ENCODE data around the gene KIF2C. TPM values are rescaled to one million over a fixed set of nuclear protein-coding genes. Genes with fewer than 3 reads are reported as not detected.

The KIF2C gene
- total and polyA plus RNA-seq, 4 experiments from 2014 or later: 0.16 to 1.5 (median 1.4) TPM; not detected in 1

DNA sequence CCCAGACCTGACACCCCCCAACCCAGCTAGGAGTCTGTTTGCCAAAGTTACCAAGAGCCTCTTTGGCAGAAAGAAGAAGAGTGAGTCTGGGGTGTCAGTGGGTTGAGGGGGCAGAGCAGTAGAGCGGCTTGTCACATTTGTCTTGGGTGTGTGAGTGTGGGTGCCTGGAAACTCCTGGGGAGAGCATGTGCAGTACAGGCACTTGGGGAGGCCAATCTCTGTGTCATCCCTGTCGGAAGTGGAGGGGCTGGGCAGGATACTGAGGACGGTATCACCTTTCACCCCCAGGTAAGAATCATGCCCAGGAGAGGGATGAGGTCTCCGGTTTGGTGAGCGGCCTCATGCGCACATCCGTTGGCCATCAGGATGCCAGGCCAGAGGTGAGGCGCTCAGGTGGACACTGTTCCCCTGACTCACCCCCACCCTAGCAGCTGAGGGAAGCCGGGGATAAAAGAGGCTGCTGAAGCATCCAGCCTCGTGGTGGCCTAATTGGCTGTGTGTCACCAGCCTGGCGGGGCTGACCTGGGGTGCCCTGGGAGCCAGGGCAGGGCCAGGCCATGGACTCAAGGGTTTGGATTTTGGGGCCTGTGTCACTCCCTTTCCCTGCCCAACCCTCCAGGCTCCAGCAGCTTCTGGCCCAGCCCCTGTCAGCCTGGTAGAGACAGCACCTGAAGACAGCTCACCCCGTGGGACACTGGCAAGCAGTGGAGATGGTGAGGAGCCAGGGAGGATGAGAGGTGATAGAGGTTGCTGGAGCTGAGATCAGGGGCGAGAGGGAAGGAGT lies 63.9 kb downstream of the KIF2C start:
- Histone ChIP-seq H3K4me3 (ENCODE audit: low read length in 2 of 2) (peak overlapping the region in 1 of 2 donors; percentile 83), H3K27ac (ENCODE audit: low read depth, low read length) (peak overlapping the region; percentile 96), H3K9me3 (ENCODE audit: control insufficient read depth in 1 of 2, low read length in 2 of 2) (no peaks in the 10 kb centered on the region), H3K27me3 (ENCODE audit: insufficient read depth, low read length) (no peaks in the 10 kb centered on the region), H3K4me1 (ENCODE audit: insufficient read depth, low read length) (peaks cover 67% of the 10 kb centered on the region), H3K36me3 (ENCODE audit: insufficient read depth, low read length) (peaks cover 35% of the 10 kb centered on the region)
- intact Hi-C loops (cut with micrococcal nuclease): loop anchor here (5.0 to 10.0 kb wide), 3 partner anchors 689 to 884 kb away; partner anchors contain the start of genes GPBP1L1, NASP, TESK2 and TMEM69
- DNase-seq: peak in 2 of 5 donors; percentile 12 to 42
- Mint-ChIP-seq H3K4me3 (peak overlapping the region; percentile 86 to 99 (median 95)), H3K4me1 (peaks cover 39 to 78% (median 51%) of the 10 kb centered on the region in 4 donors), H3K27ac (peak overlapping the region; percentile 82 to 100 (median 95)), H3K36me3 (peaks cover 40 to 62% of the 10 kb centered on the region in 2 donors), H3K9me3 (peaks cover 0 to 7% (median 0%) of the 10 kb centered on the region in 8 donors), H3K27me3 (no peaks in the 10 kb centered on the region)
- POLR2A ChIA-PET (ENCODE audit: partially characterized antibody): interaction anchor here (1.0 to 18.2 kb wide), 5 partner anchors 14 to 500 kb away, joined by 3 to 1564 read pairs (median 4); partner anchors contain the start of genes BEST4, BTBD19, DYNLT4 and RPS8
- CTCF ChIA-PET (ENCODE audit: partially characterized antibody): interaction anchor here (1.6 to 13.0 kb wide), 2 partner anchors 17 to 28 kb away, joined by 4 to 174 read pairs; partner anchors contain the start of gene RPS8

DNA sequence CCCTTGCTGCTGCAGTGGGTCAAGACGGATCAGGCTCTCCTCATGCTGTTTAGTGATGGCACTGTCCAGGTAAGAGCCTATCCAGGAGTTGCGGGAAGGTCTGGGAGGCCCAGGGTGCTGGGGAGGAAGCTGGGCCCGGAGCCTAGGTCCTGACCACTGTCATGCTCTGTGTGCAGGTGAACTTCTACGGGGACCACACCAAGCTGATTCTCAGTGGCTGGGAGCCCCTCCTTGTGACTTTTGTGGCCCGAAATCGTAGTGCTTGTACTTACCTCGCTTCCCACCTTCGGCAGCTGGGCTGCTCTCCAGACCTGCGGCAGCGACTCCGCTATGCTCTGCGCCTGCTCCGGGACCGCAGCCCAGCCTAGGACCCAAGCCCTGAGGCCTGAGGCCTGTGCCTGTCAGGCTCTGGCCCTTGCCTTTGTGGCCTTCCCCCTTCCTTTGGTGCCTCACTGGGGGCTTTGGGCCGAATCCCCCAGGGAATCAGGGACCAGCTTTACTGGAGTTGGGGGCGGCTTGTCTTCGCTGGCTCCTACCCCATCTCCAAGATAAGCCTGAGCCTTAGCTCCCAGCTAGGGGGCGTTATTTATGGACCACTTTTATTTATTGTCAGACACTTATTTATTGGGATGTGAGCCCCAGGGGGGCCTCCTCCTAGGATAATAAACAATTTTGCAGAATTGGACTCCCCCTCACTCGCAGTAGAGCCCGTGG lies 65.8 kb downstream of the KIF2C start:
- H3K4me3 Mint-ChIP-seq: peak overlapping the region; percentile 2 to 49 (median 22)
- no peaks in the 10 kb centered on the region for H3K27me3 ChIP-seq (ENCODE audit: insufficient read depth, low read length)
- H3K4me1 Mint-ChIP-seq: peaks cover 48 to 88% (median 63%) of the 10 kb centered on the region in 4 donors
- no peak overlapping the region for H3K4me3 ChIP-seq (ENCODE audit: low read length in 2 of 2)
- DNase-seq: peak in 3 of 5 donors; percentile 15 to 37 (median 29)
- intact Hi-C loops (cut with micrococcal nuclease): loop anchor here (5.0 to 10.0 kb wide), 2 partner anchors 73 to 779 kb away; partner anchors contain the start of genes NASP and RNU5D-1
- CTCF ChIA-PET (ENCODE audit: partially characterized antibody): interaction anchor here (0.8 to 13.0 kb wide), 2 partner anchors 15 to 18 kb away, joined by 3 to 174 read pairs; no protein-coding TSS in a partner anchor
- H3K4me1 ChIP-seq (ENCODE audit: insufficient read depth, low read length): peaks cover 77% of the 10 kb centered on the region
- H3K27ac Mint-ChIP-seq: peak overlapping the region; percentile 82 to 95 (median 91)
- POLR2A ChIA-PET (ENCODE audit: partially characterized antibody): interaction anchor here (1.0 to 18.2 kb wide), 6 partner anchors 9 to 84 kb away, joined by 3 to 1564 read pairs (median 4); partner anchors contain the start of genes BTBD19, DYNLT4, RNU5D-1 and RPS8
- no peak overlapping the region for H3K27ac ChIP-seq (ENCODE audit: low read depth, low read length)
- no peaks in the 10 kb centered on the region for H3K9me3 ChIP-seq (ENCODE audit: control insufficient read depth in 1 of 2, low read length in 2 of 2)
- H3K36me3 ChIP-seq (ENCODE audit: insufficient read depth, low read length): peaks cover 35% of the 10 kb centered on the region
- peaks cover 0 to 14% (median 0%) of the 10 kb centered on the region in 8 donors for H3K9me3 Mint-ChIP-seq
- H3K36me3 Mint-ChIP-seq: peaks cover 40 to 65% of the 10 kb centered on the region in 2 donors
- H3K27me3 Mint-ChIP-seq: no peaks in the 10 kb centered on the region

DNA sequence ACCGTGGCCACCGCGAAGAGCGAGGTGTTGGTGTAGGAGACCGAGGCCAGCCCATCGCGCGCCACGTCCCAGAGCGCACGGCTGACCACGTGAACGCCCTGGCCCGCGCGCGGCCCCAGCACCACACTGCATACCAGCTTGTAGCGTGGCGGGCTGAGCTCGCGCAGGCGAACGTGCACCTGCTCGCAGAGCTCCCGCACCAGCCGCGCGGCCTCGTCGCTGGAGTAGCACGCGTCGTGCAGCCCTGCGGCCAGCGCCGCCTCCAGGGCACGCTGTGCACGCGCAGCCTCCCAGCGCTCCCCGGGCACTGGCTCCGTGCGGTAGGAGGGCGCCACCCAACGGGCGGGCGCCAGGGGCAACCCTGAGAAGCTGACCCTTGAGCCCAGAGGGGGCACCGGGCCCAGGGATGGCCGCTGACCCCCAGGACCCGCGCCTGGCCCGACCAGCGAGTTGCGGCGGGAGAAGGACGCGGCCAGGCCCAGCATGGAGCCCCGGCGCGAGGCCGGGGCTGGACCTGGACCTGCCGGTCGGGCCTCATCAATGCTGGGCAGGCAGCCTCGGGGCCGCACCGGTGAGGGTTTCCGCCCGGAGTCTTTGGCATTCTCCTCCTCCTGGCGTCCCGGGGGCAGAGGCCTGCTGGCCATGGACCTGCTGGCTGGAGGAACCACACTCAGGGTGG lies 66.5 kb downstream of the KIF2C start:
- Mint-ChIP-seq H3K9me3 (peaks cover 0 to 14% (median 0%) of the 10 kb centered on the region in 8 donors), H3K36me3 (peaks cover 36 to 62% of the 10 kb centered on the region in 2 donors), H3K27me3 (no peaks in the 10 kb centered on the region), H3K4me3 (peak overlapping the region in 2 of 8 donors; percentile 80 to 87), H3K4me1 (peaks cover 53 to 90% (median 69%) of the 10 kb centered on the region in 4 donors), H3K27ac (peak overlapping the region; percentile 98 to 100 (median 99))
- no peak overlapping the region for H3K4me3 ChIP-seq (ENCODE audit: low read length in 2 of 2)
- ChIA-PET POLR2A (ENCODE audit: partially characterized antibody) (interaction anchor here (1.0 to 18.2 kb wide), 9 partner anchors 10 to 85 kb away, joined by 3 to 1564 read pairs (median 52); partner anchors contain the start of genes BEST4, BTBD19, DYNLT4 and RNU5D-1), CTCF (ENCODE audit: partially characterized antibody) (interaction anchor here (0.5 to 13.0 kb wide), 2 partner anchors 14 to 794 kb away, joined by 3 to 174 read pairs; no protein-coding TSS in a partner anchor)
- no peaks in the 10 kb centered on the region for H3K27me3 ChIP-seq (ENCODE audit: insufficient read depth, low read length)
- H3K27ac ChIP-seq (ENCODE audit: low read depth, low read length): peak overlapping the region; percentile 98
- DNase-seq: peak in 3 of 5 donors; percentile 41 to 53 (median 47)
- no peaks in the 10 kb centered on the region for H3K9me3 ChIP-seq (ENCODE audit: control insufficient read depth in 1 of 2, low read length in 2 of 2)
- H3K4me1 ChIP-seq (ENCODE audit: insufficient read depth, low read length): peaks cover 84% of the 10 kb centered on the region
- peaks cover 35% of the 10 kb centered on the region for H3K36me3 ChIP-seq (ENCODE audit: insufficient read depth, low read length)
- intact Hi-C loops (cut with micrococcal nuclease): loop anchor here (5.0 to 10.0 kb wide), 2 partner anchors 74 to 779 kb away; partner anchors contain the start of genes NASP and RNU5D-1

DNA sequence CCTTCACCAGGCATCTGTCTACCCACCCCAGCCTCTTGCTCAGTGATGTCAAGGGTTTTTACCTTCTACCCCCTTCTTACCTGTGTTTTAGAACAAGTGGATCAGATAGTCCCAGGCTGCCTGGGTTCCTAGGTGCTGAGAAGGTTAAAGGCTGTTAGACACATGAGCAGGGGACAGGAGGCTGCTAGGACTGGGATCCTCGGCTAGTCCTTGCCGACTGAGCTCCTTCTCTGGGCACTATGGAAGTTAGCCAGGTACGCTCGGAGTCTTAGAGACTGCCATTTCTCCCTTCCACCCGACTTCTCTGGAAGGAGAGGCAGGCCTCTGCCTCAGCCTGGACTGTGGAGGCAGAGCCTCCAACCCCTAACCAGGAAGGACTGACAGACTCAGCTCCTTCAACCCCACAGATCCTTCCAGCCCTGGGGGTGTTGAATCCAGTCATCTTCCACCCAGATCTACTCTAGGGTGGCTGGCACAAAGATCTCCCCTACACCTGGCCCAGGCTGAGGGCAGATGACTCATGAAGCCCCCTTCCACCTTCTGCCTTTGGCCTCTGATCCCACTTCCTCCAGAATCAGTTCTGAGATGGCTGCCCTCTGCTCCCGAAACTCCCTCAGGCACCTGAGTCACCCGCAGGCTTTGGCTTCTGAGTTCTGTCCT lies 67.2 kb downstream of the KIF2C start, which contains the start of gene DYNLT4:
Gene DYNLT4, minus strand, starts transcription at position 648 of the 660 bp plus-strand sequence. CDS start 683 bp downstream, outside the sequence.
- Mint-ChIP-seq H3K27ac (peak within 1 kb of the TSS; percentile 98 to 100 (median 99)), H3K36me3 (peaks cover 34 to 64% of the 10 kb centered on the region in 2 donors), H3K27me3 (no peaks in the 10 kb centered on the region), H3K4me1 (peaks cover 58 to 94% (median 74%) of the 10 kb centered on the region in 4 donors), H3K9me3 (peaks cover 0 to 12% (median 0%) of the 10 kb centered on the region in 8 donors), H3K4me3 (peak within 1 kb of the TSS; percentile 74 to 87 (median 80))
- intact Hi-C loops (cut with micrococcal nuclease): loop anchor here (5.0 to 10.0 kb wide), 2 partner anchors 75 to 778 kb away; partner anchors contain the start of genes NASP and RNU5D-1
- no peak for DNase-seq
- CTCF ChIA-PET (ENCODE audit: partially characterized antibody): interaction anchor here (0.5 to 13.0 kb wide), 2 partner anchors 13 to 793 kb away, joined by 3 to 174 read pairs; no protein-coding TSS in a partner anchor
- H3K27ac ChIP-seq (ENCODE audit: low read depth, low read length): peak within 1 kb of the TSS; percentile 98
- peaks cover 91% of the 10 kb centered on the region for H3K4me1 ChIP-seq (ENCODE audit: insufficient read depth, low read length)
- no peaks in the 10 kb centered on the region for H3K9me3 ChIP-seq (ENCODE audit: control insufficient read depth in 1 of 2, low read length in 2 of 2)
- H3K4me3 ChIP-seq (ENCODE audit: low read length in 2 of 2): peak within 1 kb of the TSS; percentile 41 to 57
- H3K36me3 ChIP-seq (ENCODE audit: insufficient read depth, low read length): peaks cover 35% of the 10 kb centered on the region
- POLR2A ChIA-PET (ENCODE audit: partially characterized antibody): interaction anchor here (0.6 to 22.2 kb wide), 11 partner anchors 2 to 778 kb away, joined by 3 to 1564 read pairs (median 52); partner anchors contain the start of genes BEST4, BTBD19, CCDC163 and DYNLT4
- no peaks in the 10 kb centered on the region for H3K27me3 ChIP-seq (ENCODE audit: insufficient read depth, low read length)

GRCh38 chr1:44807364-44808062 lies 67.9 kb downstream of the KIF2C start:
- peaks cover 90% of the 10 kb centered on the region for H3K4me1 ChIP-seq (ENCODE audit: insufficient read depth, low read length)
- DNase-seq: peak; percentile 91 to 98 (median 91)
- Mint-ChIP-seq H3K36me3 (peaks cover 29 to 59% of the 10 kb centered on the region in 2 donors), H3K4me1 (peaks cover 57 to 94% (median 73%) of the 10 kb centered on the region in 4 donors), H3K27ac (peak overlapping the region; percentile 98 to 100 (median 99)), H3K4me3 (peak overlapping the region; percentile 74 to 87 (median 80)), H3K9me3 (peaks cover 0 to 12% (median 0%) of the 10 kb centered on the region in 8 donors), H3K27me3 (no peaks in the 10 kb centered on the region)
- H3K27me3 ChIP-seq (ENCODE audit: insufficient read depth, low read length): no peaks in the 10 kb centered on the region
- peak overlapping the region; percentile 98 for H3K27ac ChIP-seq (ENCODE audit: low read depth, low read length)
- no peaks in the 10 kb centered on the region for H3K9me3 ChIP-seq (ENCODE audit: control insufficient read depth in 1 of 2, low read length in 2 of 2)
- peaks cover 35% of the 10 kb centered on the region for H3K36me3 ChIP-seq (ENCODE audit: insufficient read depth, low read length)
- CTCF ChIA-PET (ENCODE audit: partially characterized antibody): interaction anchor here (1.3 to 13.0 kb wide), 6 partner anchors 8 to 86 kb away, joined by 5 to 174 read pairs (median 12); partner anchors contain the start of gene PLK3
- peak overlapping the region; percentile 41 to 57 for H3K4me3 ChIP-seq (ENCODE audit: low read length in 2 of 2)
- POLR2A ChIA-PET (ENCODE audit: partially characterized antibody): interaction anchor here (0.6 to 22.2 kb wide), 18 partner anchors 2 to 777 kb away, joined by 3 to 1564 read pairs (median 17); partner anchors contain the start of genes BEST4, BTBD19, CCDC163 and DYNLT4
- intact Hi-C loops (cut with micrococcal nuclease): loop anchor here (5.0 to 10.0 kb wide), 2 partner anchors 75 to 777 kb away; partner anchors contain the start of genes NASP and RNU5D-1
